ENCODE results near the gene ROR1.
A peak's percentile ranks its signal among the peaks of the same experiment; 100 is the strongest.

ROR1 gene

DNA sequence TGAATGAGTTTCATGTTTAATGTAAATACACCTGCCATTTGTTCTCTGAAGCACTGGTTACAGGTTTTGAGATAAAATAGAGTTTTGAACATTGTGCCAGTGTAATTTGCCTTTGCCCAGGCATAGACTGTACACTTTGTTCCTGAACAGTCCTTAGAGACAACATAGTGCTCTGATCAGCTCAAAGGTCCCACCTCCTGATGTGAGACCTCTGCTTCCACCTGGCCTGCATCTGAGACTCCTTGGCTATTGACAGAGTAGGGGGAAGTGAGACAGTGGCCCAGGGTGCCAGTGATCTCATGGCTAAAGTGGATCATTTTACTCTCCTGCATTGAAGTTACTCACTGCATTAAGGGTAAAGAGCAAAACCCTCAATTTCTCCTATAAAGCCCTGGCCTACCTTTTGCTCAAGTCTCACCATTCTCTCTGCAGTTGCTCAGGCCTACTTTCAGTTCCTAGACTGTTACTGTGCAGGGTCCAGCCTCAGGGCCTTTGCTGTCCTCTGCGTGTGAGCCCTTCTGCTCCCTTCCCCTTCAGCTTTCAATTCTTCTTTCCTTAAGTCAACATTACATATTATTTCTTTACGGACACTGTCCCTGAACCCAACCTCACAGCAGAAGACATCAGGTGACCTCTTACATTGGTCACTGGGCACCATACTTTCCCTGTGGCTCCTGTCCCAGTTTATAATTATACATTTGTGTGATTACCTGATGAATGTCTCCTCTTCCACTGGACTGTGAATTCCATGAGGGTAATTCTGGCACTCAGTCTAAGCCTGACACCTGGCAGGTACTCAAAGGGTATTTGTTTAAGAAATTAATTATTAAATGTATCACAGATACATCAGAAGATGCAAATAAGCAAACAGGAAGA is 142.9 kb downstream of the ROR1 start:
- no peak for DNase-seq

DNA sequence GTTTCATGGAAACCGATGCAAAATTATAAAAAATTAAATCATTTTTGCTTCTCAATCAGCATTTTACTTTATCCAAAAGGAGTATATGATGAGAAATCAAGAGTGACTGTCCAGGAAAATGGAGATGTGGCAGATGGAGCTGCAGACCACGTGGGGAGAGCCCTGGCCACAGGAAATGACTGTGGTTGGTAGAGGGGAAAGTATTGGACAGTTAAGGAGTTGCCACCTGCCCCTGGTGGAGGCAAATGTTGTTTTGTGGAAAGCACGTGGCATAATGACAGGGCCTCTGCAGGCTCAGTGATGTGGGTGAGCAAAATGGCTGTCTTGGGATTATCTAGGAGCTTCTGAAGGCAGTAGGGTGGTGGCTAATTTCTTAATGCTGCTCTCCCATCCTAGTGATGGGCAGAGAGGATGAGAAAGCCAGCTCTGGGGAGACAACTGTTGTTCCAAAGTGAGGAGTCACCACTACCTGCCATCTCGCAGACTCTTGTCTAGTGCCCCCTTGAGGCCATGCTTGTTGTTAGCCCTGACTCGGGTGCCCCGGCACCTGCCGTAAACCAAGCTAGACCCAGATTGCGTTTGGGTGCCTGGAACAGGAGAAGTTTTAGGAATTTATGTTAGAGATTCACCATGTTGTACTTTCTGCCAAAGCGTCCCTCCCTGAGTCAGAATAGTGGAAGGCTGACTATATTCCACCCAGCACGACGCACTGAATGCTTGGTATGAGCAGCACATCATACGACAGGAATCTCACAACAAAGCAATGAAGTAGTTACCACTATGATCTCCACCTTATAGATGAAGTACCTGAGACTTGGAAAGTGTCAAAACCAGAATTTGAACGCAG is 144.0 kb downstream of the ROR1 start:
- DNase-seq, result peak; percentile 33

DNA sequence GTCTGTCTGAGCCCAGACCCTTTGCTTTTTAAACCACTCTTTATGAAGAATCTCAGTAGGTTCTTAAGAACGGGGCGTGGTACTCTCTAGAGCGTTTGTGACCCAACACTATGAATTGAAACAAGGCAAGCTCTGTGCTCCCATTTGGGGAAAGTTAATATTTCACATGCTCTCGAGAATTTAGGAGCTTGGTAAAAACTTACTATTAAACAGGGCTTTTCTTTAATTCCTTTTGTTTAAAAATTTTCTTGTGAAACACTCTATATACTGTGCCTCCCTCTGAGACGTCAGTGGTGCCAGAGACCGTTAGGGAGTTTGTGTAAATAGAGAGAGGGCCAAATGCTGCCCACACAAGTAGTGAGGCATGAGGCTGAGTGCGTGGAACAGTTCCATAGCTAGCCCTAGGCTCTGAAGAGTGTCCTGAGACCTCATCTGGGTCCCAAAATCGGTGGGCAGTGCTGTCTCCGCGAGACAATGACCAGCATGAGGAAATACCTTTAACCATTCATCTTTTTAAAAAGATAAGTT is 144.7 kb downstream of the ROR1 start:
- DNase-seq, result no peak

DNA sequence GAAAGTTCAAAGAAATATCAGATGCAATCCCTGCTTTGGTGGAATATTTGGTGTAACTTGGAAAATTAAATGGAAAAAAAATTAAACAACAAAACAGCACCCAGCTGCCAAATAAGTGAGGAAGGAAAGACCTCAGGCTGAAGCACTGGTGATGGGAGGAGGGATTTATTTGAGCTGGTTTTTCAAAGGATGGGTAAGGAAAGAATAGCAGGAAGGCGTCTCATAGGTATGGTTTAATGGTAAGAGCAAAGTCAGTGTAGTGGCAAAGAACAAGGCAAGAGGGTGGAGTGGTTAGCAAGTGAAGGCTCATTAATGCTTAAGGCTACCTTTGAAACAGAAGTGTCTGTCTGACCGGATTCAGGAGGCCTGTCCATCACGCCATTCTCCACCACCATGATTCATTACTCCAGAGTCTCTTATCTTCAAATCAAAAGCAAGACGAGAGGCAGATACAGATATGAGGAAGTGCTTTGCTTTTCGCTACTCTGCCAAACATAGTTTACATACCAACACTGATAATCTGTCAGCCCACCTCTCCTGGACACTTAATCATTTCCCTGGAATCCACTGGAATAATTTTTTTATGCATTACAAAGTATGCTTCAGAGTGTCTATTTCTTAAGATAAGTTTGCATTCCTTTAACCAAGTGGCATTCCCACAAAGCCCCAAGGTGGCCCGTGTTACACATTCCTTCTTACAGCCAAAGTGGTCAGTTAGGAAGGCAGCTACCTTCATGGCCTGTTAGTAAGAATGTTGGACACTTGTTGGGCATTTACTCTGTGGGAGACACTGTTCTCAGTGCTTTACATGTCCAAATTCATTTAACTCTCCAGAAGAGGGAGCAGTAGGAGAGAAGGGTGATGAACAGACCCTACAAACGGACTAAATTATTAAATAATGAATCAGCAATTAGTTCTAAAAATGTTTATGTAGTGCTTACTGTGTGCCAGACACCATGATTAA is 146.6 kb downstream of the ROR1 start:
- peak; percentile 99 for DNase-seq

DNA sequence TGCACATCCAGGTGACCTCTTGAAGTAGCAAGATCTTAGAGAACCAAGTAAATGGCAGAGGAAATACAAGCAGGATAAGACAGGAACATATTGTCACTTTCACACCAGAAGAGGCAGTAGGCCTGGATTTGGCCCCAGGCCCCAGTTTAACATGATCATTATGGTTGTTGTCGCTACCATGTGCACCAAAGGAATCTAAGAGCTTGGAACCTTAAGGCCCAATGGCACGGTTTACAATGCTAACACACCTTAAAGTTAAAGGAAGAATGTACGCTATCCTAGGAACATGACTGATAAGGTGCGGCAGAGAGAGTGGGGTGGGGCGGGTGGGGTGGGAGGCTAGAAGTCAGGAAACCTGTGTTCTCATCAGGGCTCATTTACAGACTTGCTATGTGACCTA is 147.5 kb downstream of the ROR1 start:
- DNase-seq, result no peak

DNA sequence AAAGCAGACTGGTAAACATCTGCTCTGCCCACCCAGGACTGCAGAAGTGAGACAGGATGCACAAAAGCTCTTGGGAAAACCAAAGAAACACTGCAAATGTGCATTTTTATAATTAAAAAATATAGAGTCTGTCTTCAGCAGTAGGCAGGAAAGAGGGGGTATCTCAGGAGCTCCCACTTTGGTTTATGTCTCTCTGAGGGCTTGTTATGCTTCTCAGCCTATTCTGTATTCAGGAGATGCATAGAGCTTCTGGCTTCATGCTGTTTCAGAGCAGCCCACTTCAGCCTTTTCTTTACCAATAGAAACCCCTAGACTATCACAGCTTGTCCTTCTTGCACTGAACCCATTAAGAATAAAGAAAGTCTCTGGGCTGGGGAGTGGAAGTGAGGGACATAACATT is 148.0 kb downstream of the ROR1 start:
- no peak for DNase-seq

DNA sequence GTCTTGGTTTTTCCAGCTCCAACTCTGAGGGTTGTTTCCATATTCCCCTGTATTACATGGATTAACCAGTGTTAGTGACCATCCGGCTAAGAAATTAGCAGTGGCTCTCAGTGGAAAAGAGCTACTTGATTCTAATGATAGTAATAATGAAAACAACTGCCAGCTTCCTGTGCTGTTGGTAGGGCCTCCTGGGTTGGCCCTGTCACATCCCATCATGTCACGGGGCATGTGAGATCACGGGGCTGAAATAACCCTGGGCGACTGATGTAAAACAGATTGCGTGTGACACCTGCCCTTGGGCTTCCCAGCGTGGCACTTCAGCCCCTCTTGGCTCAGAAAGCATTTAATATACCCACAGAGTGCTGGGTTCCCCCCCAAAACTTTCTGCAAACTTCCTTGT is 149.0 kb downstream of the ROR1 start:
- no peak for DNase-seq

DNA sequence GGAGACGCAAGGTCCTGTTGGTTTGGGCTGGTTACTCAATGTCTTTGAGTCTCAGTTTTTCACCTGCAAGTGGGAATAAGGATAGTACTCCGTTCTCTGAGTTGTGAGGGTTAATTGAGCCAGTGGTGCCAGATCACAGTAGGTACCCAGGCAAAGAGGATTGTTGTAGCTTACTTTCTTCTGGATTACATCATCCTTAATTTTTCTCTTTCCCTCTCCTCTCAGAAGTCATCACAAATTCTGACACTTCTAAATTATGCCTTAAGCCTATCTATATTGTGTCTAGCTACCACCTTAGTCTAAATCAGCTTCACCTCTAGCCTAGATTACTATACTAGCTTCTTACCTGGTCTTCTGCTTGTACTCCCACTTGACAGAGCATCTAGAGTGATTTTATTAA is 149.5 kb downstream of the ROR1 start:
- no peak for DNase-seq

DNA sequence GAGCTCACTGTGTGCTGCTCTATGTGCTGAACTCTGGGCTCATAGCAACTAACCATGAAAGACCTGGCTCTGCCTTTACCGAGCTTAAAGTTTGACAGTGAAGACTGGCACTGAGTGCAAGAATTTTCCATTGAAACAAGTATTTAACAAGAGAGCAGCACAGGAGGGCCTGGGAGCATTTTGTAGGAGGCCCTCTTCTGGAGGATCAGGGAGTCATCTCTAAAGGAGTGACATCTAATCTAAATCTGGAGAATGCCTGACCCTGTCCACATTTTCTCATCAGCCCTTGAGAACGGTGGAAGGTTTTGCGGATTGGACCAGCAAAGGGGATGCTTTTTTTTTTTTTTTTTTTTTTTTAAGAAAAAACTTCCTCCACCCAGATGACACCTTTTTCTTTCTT is 150.8 kb downstream of the ROR1 start:
- DNase-seq, result no peak

DNA sequence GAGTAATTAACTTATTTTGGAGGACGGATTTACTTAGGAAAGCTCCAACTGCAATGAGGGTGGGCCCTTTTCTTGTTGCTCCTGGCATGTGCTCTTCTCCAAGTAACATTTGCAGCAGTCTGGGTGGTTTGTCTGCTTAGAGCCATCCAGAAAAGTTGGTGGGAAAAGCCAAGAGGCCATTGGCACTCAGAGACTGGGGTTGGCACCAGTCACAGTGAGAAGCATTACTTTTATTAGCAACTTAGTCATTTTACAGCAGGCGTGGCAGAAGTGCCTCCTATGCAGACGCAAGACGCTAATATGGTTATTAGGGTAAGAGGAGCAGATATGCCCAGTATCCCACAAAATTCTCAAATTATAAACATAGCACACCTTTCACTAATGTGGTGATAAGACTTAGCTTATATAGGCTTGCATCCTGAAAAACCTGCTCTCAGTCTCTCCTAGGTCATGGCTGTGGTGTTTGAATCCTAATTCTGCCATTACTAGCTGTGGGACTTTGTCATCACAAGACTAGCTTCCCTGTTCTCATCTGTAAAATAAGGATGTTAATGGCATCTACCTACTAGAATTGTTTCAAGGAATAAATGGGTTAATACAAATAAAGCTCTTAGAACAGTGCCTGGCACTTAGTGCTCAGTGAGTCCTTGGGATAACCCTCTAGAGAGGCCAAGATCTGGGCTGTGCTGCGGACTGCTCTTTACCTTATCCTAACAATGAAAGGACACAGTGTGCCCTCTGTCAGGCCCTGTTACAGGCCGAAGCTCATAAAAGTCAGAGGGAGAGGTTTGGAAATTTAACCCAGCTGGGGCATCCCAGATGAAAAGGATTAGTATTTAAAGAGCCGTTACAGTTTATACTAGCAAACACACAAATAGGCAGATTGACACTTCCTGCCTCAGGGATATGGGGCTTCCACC is 154.6 kb downstream of the ROR1 start:
- no peak for DNase-seq

DNA sequence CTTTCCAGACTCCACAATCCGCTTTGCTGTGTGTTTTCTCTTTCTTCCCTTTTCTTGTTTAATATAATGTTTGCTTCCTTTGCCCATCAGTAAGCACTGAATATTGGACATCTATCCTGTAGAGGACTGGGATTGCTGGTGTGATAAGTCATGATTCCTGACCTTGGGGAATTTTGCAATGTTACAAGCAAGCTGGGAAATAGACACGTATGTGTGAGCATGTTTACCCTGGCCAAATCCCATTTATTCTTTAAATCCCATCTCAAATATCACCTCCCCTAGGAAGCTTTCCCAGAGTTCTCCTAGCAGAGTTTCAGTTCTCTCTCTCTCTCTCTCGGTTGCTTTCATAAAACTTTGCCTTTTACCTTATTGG is 155.3 kb downstream of the ROR1 start:
- no peak for DNase-seq

DNA sequence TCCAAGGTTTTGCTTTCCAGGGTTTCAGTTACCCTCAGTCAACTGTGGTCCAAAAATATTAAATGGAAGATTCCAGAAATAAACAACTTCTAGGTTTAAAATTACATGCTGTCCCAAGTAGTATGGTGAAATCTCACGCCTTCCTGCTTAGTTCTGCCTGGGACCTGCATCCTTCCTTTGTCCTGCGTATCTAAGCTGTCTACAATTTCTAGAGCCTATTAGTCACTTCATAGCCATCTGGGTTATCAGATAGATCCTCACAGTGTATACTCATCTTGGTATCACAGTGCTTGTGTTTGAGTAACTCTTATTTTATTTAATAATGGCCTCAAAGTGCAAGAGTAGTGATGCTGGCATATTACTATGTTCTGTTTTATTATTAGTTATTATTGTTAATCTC is 157.7 kb downstream of the ROR1 start:
- peak; percentile 91 for DNase-seq

DNA sequence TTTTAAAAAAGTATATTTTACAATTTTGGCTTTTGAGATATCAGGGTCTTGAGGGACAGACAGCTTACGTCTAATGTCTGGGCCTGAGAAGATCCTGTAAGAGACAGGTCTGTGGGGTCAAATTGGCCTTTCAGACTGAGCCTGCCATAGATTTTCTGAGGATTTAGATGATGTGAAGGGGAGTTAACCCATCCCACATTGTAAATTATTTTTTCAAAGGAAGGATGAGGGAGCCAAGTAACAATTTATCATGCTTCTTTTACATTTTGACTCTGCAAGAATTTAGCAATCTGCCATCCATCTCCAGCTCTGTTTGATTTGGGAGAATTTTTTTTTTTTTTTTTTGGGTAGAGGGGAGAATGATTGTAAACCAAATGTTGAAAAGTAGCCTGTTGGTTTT is 160.9 kb downstream of the ROR1 start:
- no peak for DNase-seq

DNA sequence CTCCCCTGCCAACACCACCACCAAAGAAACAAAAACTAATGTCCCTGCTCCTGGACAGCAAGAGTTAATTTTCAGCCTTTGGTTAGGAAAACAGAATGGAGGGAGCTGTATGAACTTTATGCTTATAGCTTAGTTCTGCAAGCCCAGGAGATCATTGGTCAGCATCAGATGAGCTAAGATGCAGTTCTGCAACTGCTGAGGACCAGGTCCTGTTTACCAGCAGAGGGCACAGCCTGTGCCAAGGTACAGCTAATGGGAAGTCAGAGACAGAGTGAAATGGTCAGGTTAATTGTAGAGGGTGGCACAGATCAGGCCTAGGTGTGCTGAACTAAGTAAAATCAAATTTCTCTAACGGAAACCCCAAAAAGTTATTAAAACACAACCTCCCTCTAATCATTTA is 161.3 kb downstream of the ROR1 start:
- peak; percentile 60 for DNase-seq

DNA sequence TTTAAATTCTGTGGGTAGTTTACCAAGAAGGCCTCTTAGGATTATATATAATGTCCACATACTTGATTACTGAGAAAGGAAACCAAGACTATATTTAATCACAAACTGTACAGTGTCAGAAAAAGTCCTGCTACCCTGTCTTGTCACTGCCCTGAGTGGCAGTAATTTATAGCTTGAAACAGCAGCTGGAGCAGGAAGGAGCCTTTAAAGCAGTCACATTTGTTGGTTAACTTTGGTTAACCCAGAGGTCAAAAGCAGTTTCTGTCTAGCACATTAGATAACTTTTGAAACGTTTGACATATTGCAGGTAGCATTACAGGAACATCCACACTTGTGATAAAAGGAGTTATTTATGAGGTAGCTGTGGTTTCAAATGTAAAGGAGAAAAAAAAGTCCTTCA is 161.7 kb downstream of the ROR1 start:
- peak; percentile 26 for DNase-seq

DNA sequence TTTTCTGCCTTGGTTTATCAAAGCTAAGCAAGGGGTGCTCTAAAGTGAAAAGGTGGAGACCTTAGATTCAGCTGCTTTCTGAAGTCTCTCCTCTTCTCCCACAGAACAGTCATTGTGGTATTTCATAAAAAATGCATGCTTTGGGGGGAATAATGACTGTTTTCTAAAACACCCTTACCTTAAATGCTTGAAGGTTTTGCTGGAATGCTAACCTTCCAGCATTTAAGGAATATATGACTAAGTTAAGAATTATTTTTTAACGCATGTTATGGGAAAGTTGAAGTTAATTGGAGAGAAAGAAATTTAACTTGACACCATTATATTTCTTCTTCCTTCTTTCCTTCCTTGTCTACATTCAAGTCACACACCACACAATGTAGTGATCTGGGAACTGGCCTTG is 162.5 kb downstream of the ROR1 start:
- no peak for DNase-seq

DNA sequence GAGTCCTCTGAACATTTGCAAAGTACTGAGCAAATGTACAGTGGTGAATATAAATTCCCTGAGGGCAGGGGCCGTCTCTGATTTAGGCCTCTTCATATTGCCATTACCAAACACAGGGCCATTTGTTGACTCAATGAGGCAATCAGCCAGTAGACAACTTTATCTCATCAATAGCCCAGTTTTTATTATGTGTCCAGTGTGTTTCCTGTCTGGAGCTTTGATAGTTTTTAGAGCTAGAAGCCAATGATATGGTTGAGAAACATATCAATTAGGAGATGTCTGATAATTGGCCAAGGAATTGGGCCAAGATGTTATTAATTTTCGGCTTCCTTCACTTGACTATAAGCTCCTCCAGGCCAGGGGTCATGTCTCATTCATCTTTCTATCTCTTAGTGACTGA is 163.0 kb downstream of the ROR1 start:
- no peak for DNase-seq

DNA sequence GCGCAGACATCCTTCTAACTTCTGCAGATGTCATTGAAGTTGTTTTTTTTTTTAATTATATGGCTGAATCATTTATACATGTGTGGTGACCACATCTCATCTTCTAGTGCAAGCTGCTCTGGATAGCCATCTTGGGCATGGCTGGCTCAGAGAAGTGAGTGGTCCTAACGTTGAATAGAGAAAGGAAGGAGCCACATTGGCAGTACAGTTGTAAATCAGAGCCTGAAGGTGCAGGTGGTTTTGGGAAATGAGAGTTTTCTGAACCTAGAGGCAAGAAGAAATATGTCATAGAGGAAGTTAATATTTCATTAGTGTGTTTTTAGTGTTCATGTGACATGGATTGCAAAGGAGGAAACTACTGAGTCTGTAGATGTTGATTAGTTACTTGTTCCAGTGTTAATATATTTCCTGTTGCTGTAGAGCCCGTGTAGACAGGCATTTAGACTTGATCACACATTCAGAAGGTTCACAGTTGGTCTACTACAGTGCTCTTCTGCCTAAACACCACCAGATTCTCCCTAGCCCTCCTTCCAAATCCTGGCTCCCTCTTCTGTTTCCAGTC is 163.7 kb downstream of the ROR1 start:
- no peak for DNase-seq

DNA sequence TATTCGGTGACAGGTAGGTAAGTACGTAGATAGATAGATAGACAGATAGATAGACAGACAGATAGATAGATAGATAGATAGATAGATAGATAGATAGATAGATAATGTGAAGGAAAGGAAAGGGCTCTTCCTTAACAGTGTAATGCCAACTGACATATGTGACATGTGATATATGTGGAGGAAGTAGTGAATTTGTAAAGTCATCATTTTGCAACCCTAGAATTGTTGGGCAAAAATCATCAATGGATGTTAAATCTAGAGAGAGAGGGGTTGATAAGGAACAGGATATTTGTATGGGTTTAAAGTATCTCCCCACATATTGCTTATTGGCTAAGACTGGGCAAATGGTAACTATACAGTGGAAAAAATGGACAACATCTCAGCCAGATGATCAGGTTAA is 166.6 kb downstream of the ROR1 start:
- DNase-seq, result no peak

DNA sequence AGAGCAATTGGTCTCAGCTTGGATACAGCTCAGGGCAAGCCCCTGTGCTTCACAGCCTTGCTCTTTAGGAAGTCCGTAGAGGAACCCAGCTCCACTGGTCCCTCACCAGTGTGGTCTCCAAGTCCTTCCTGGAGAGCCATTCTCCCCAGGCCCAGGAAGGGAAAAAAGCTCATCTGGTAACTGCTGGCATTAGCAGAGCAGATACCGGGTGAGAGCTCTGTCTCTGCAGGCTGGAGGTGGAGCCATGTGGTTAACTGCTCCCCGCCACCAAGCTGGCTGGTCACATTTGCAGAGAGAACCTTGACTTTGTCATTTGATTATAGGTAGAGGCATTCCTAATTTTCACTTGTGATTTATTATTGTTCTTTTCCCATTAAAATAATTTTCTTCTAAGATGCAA is 169.6 kb downstream of the ROR1 start:
- no peak for DNase-seq

DNA sequence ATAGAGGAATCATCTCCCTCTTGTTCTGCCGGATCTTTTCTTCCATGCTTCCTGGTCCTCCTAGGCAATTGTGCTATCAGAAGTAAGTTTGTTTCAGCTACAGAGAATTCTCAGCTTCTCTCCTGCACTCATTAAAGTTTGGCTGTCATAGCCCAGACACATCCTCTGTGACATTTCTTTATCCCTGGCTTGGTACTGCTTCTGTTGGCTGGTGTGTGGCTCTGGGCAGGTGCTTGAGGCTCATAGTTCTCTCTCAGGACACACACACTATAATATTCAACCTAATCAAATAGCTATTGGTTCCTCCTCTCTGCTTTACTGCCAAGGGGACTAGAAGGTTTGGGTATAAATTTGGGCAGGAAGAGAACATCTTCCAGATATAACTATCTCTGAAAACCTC is 172.1 kb downstream of the ROR1 start:
- DNase-seq, result no peak

Data from NCI-H226 (cell line).